Lung (tissue), 12 donors: ENCODE measurements around the gene CABP4. TPM values are rescaled to one million over a fixed set of nuclear protein-coding genes. Genes with fewer than 3 reads are reported as not detected.

ENCODE experiments used
- ATAC-seq: fragments of 200-7000 bp; cut with Tn5 transposase; one replicate; pipeline ENCODE4 v1.9.1; 2020; ENCODE audit warnings: moderate number of reproducible peaks; ENCODE audit not compliant: insufficient read depth, low FRiP score
- DNase-seq, 3 donors: peaks; one replicate each; pipeline ENCODE4 v3.0.0-alpha.2; 2013 to 2017
- H3K27ac ChIP-seq, 2 donors: one replicate each; pipeline ENCODE4 v1.5.1; 2013; ENCODE audit warnings: mild to moderate bottlenecking in 2 of 2, moderate library complexity in 2 of 2, control low read depth in 1 of 2, inconsistent platforms in 1 of 2, low read depth in 1 of 2, low read length in 1 of 2
- H3K27me3 ChIP-seq, 3 donors: one replicate each; pipeline ENCODE4 v1.5.1; 2013; ENCODE audit warnings: low read length in 2 of 3; ENCODE audit not compliant: control insufficient read depth in 3 of 3, insufficient read depth in 3 of 3
- H3K36me3 ChIP-seq, 4 donors: one replicate each; pipeline ENCODE4 v1.5.1; 2013; ENCODE audit warnings: low read length in 4 of 4, mild to moderate bottlenecking in 1 of 4, moderate library complexity in 1 of 4; ENCODE audit not compliant: control insufficient read depth in 4 of 4, insufficient read depth in 4 of 4
- H3K4me1 ChIP-seq, 5 donors: one replicate each; pipeline ENCODE4 v1.5.1; 2013; ENCODE audit warnings: low read length in 5 of 5, mild to moderate bottlenecking in 2 of 5, moderate library complexity in 1 of 5; ENCODE audit not compliant: control insufficient read depth in 5 of 5, insufficient read depth in 5 of 5
- H3K4me3 ChIP-seq: one replicate; pipeline ENCODE4 v1.5.1; 2013; ENCODE audit warnings: mild to moderate bottlenecking, control low read depth, moderate library complexity
- H3K9ac ChIP-seq, 2 donors: one replicate each; pipeline ENCODE4 v1.5.1; 2013; ENCODE audit warnings: low read length in 2 of 2, control low read depth in 1 of 2; ENCODE audit not compliant: insufficient read depth in 1 of 2
- H3K9me3 ChIP-seq, 4 donors: one replicate each; pipeline ENCODE4 v1.5.1; 2013; ENCODE audit warnings: low read length in 3 of 4, mild to moderate bottlenecking in 1 of 4, moderate library complexity in 1 of 4; ENCODE audit not compliant: control insufficient read depth in 4 of 4, insufficient read depth in 3 of 4
- CTCF ChIP-seq: IDR thresholded peaks from 2 replicates; pipeline ENCODE4 v1.5.1; 2012; ENCODE audit warnings: mild to moderate bottlenecking; ENCODE audit errors: control extremely low read depth, extremely low read depth
- WGBS, 2 donors: extraction: QIAGEN DNeasy Blood & Tissue Kit; methylation state at CpG; one replicate each; pipeline ENCODE4 v1.1.7; 2013; 5-methylcytosine and 5-hydroxymethylcytosine counted together
- polyA plus RNA-seq, 2 donors: library from polyadenylated mRNA; stranded (reverse); fragments of 200-250 nt; gene quantifications; one replicate each; pipeline ENCODE4 v1.2.1, GENCODE V29; 2013
- total RNA-seq, 2 donors: library from RNA; depleted of rRNA in 1 of 2; stranded (reverse); fragments of >200 nt in 1 of 2; gene quantifications; one replicate each; pipeline ENCODE4 v1.2.1, GENCODE V29; 2014 to 2021
- donor health status: control.
- donor health status: control.
- donor health status: Bipolar disorder and iron deficiency.
- donor health status: healthy.
- donor health status: DM: yes; HTN: yes; CAD: no.

Gene CABP4
- total and polyA plus RNA-seq, 4 donors, result 0.96 to 5.3 (median 2.3) TPM

DNA sequence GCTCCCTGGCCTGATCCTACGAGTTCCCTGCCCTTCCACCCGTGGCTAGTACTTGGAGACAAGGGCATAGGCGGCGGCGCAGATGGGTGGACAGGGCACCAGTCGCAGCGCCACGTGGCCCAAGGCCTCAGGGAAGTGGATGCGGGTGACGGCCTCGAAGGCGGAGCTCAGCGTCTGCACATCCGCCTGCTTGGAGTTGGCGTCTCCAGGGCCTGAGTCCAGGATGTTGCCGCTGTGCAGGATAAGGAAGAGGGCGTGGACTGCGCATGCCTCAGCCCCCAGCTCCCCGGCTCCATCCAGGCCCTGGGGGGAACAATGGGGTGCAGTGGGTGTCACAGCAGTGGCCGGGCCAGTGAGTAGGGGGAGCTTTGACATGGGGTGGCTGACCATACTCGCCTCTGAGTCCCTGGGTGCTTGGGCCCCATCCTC is 43.4 kb downstream of the CABP4 start:
- H3K9me3 ChIP-seq, result peaks cover 0 to 3% (median 0%) of the 10 kb centered on the region in 4 donors
- no peak for TF ChIP-seq CTCF
- WGBS, 2 donors, result 72 to 90% methylated on average over 21 of the region's 21 CpGs
- no peaks in the 10 kb centered on the region for H3K27me3 ChIP-seq
- DNase-seq (peak in 1 of 3 donors; percentile 24), ATAC-seq (no peak)
- peaks cover 3 to 43% (median 13%) of the 10 kb centered on the region in 4 donors for H3K36me3 ChIP-seq
- H3K27ac ChIP-seq, result no peak overlapping the region
- peaks cover 0 to 4% (median 2%) of the 10 kb centered on the region in 5 donors for H3K4me1 ChIP-seq
- H3K4me3 ChIP-seq, result no peak overlapping the region
- H3K9ac ChIP-seq, result no peak overlapping the region

DNA sequence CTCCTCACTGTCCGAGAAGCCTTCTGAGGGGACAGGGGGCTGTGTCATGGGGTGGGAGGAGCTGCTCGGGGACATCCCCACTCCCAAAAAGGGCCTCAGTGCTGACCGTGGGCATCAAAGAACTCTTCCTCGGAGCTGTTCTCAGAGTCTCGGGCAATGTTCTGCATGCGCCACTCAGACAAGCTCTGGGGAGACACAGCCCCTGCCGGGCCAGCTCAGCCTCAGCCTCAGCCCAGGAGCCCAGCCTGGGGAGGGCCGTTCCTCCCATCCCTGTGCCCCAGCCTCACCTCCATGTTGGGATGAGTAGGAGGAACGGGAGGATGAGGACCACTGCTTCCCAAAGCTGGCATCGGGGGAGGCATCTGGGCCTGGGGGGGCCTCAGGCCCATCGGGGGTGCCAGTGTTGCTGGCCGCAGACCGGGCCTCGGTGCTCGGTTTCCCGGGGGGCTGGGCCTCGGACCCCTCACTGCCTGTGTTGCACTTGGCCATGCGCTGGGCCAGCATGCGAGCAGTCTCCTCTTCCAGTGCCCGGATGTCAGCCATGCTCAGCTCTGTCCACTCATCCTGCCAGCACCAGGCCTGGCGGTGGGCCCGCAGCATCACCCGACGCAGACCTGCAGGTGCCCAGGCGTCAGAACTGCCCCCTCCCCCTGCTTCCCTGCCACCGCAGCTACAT is 44.8 kb downstream of the CABP4 start:
- no peak for ATAC-seq
- Histone ChIP-seq H3K4me3 (no peak overlapping the region), H3K27ac (no peak overlapping the region), H3K4me1 (peaks cover 0 to 11% (median 6%) of the 10 kb centered on the region in 5 donors), H3K9me3 (peaks cover 0 to 3% (median 0%) of the 10 kb centered on the region in 4 donors), H3K9ac (no peak overlapping the region), H3K36me3 (peaks cover 3 to 36% (median 11%) of the 10 kb centered on the region in 4 donors), H3K27me3 (no peaks in the 10 kb centered on the region)
- WGBS, 2 donors, result 94 to 98% methylated on average over 26 of the region's 26 CpGs
- no peak for DNase-seq
- TF ChIP-seq CTCF, result no peak

GRCh38 chr11:67500484-67500821 is 45.3 kb downstream of the CABP4 start:
- no peak overlapping the region for H3K4me3 ChIP-seq
- peaks cover 0 to 13% (median 6%) of the 10 kb centered on the region in 5 donors for H3K4me1 ChIP-seq
- peaks cover 0 to 3% (median 0%) of the 10 kb centered on the region in 4 donors for H3K9me3 ChIP-seq
- DNase-seq, result no peak
- no peak overlapping the region for H3K9ac ChIP-seq
- H3K27ac ChIP-seq, result no peak overlapping the region
- no peak for ATAC-seq
- 85 to 91% methylated on average over 1 of the region's 1 CpG for WGBS, 2 donors
- no peak for TF ChIP-seq CTCF
- peaks cover 3 to 32% (median 8%) of the 10 kb centered on the region in 4 donors for H3K36me3 ChIP-seq
- H3K27me3 ChIP-seq, result no peaks in the 10 kb centered on the region
